Immature natural killer cell (primary cell): ENCODE measurements around the gene KRT7. TPM values are rescaled to one million over a fixed set of nuclear protein-coding genes. Genes with fewer than 3 reads are reported as not detected.
A peak's percentile ranks its signal among the peaks of the same experiment; 100 is the strongest.
"Not testable (repeated sequence)": the region's sequence is repeated elsewhere in the genome, so short reads cannot be mapped to it uniquely, and the experiment has no call there.

ENCODE experiments used
- DNase-seq, 3 donors: peaks; one replicate each; pipeline ENCODE4 v3.0.0; 2022; ENCODE audit warnings: mixed read lengths in 1 of 3
- H3K27ac Mint-ChIP-seq, 6 donors: one replicate each; pipeline ENCODE4 v1.8.0; 2020; ENCODE audit warnings: mixed read lengths in 6 of 6, mild to moderate bottlenecking in 5 of 6, inconsistent platforms in 4 of 6, moderate library complexity in 3 of 6
- H3K27me3 Mint-ChIP-seq, 3 donors: one replicate each; pipeline ENCODE4 v1.8.0; 2020 to 2021; ENCODE audit warnings: low read depth in 3 of 3, mild to moderate bottlenecking in 3 of 3, mixed read lengths in 3 of 3, moderate library complexity in 3 of 3, inconsistent platforms in 1 of 3
- H3K36me3 Mint-ChIP-seq, 3 donors: one replicate each; pipeline ENCODE4 v1.8.0; 2020; ENCODE audit warnings: mixed read lengths in 3 of 3, inconsistent platforms in 2 of 3, mild to moderate bottlenecking in 2 of 3
- H3K4me1 Mint-ChIP-seq, 2 donors: one replicate each; pipeline ENCODE4 v1.8.0; 2020; ENCODE audit warnings: inconsistent platforms in 2 of 2, mild to moderate bottlenecking in 2 of 2, mixed read lengths in 2 of 2, moderate library complexity in 1 of 2
- H3K4me3 Mint-ChIP-seq, 5 donors: one replicate each; pipeline ENCODE4 v1.8.0; 2020; ENCODE audit warnings: mild to moderate bottlenecking in 5 of 5, mixed read lengths in 5 of 5, inconsistent platforms in 3 of 5, moderate library complexity in 3 of 5
- H3K9me3 Mint-ChIP-seq, 6 donors: one replicate each; pipeline ENCODE4 v1.8.0; 2020; ENCODE audit warnings: mild to moderate bottlenecking in 6 of 6, mixed read lengths in 6 of 6, inconsistent platforms in 4 of 6, moderate library complexity in 3 of 6
- polyA plus RNA-seq, 3 donors: library from polyadenylated mRNA; unstranded; fragments of 300-500 nt; fragmentation: Illumina TruSeq; gene quantifications; one replicate each; pipeline ENCODE4 v1.2.3, GENCODE V29; 2021

Gene KRT7
- polyA plus RNA-seq, 3 donors from 2014 or later = not detected

DNA sequence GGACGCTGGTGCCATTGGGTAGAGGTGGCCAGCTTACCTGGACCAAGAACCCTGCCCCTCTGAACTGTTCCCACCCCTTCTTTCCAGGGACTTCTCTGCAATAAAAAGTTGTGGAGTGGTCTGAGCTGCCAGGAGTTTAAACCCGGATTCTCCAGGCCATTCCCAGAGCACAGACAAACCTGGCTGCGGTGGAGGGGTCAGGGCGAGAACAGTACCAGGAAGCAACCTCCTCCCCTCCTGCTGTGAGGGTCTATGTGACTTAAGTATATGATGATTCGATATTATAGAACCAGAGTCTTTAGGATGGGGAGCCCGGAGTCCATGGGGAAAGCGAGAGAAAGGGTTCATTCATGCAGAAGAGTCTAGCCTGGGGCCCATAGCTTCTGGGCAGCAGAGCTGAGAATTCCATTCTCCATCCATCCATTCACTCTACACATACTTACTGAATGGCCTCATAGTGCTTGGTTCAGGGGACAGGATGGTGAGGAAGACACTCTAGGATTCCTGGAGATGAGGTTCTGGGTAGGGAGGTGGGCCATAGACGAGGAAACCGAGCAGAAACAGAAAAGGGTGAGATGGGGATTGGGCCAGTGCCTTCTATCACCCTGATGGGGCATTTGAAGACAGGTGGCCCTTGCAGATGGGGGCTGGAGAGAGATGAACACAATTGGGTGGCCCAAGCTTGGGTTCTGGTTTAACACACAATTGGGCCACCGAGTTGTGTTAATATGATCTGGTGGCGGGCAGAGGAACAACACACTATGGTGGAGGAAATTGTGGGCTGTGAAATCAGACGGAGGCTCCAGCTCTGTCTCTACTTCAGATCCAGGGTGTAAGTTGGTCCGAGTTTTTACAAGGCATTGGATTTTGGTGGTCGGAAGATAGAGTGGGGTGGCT lies 46.6 kb downstream of the KRT7 start:
- Mint-ChIP-seq H3K4me3 (no peak overlapping the region), H3K9me3 (no peaks in the 10 kb centered on the region), H3K27ac (peak overlapping the region in 3 of 6 donors; percentile 5 to 32 (median 22)), H3K4me1 (peaks cover 9 to 10% of the 10 kb centered on the region in 2 donors), H3K27me3 (peaks cover 0 to 9% (median 3%) of the 10 kb centered on the region in 3 donors), H3K36me3 (no peaks in the 10 kb centered on the region)
- DNase-seq = no peak

DNA sequence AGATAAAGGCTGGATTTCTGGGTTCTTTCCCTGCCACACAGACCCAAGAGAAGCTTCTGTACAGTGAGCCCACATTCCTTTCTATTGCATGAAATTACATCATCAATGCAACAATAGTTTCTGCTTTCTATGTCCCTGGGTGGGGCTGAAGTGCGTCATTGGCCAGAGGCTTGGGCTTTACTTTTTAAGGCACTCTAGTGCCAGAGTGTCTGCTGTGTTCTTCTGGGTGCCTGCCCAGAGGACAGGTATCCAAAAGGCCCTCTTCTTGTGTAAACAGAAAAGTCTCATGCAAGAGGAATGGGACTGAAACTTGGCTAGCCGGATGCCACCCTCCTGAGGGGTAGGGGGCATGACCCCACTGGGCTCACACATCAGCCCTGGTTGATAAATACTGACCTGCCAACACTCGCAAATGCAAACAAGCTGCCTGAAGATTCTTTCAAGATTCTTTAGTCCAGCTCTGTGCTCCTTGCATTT lies 47.3 kb downstream of the KRT7 start:
- H3K4me1 Mint-ChIP-seq = peaks cover 9 to 10% of the 10 kb centered on the region in 2 donors
- H3K36me3 Mint-ChIP-seq = no peaks in the 10 kb centered on the region
- peaks cover 0 to 9% (median 3%) of the 10 kb centered on the region in 3 donors for H3K27me3 Mint-ChIP-seq
- no peaks in the 10 kb centered on the region for H3K9me3 Mint-ChIP-seq
- DNase-seq = no peak
- H3K27ac Mint-ChIP-seq = no peak overlapping the region
- no peak overlapping the region for H3K4me3 Mint-ChIP-seq

DNA sequence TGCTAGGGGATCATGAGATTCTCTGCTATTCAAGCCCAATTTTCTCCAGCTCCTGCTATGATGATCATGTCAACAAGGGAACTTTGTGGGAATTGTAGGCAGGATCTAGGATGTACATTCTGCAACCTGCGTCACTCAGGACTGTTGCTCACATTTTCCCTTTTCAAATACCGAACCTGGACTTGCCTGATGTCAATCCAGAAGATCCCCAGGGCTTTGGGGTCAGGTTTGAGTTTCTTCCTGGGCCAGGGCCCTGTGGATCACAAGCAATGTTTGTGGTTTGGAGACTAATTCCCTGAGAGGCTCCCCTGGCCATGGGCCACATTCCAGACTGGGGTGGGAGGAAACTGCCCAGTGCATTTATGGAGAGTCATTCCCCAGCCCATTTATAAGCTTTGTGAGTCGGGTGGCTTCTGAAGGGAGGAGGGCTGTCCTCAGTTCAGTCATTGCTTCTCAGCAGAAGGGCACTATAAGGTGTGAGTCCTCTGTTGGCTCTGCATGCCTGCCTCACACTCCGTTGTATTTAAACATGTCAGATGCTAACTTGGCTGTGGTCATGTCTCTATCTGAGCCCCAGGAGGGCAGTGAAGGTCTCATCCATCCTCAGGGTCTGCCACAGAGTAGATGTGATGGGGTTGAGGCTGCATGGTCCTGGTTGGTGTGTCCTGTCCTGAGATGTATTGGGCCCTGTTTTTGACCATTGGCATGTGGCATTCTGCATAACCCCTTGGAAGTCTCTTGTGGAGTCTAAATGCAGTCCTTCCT lies 47.9 kb downstream of the KRT7 start:
- Mint-ChIP-seq H3K4me1 (peaks cover 9 to 10% of the 10 kb centered on the region in 2 donors), H3K36me3 (no peaks in the 10 kb centered on the region), H3K4me3 (no peak overlapping the region), H3K27ac (no peak overlapping the region), H3K27me3 (peaks cover 0 to 11% (median 3%) of the 10 kb centered on the region in 3 donors), H3K9me3 (no peaks in the 10 kb centered on the region)
- DNase-seq = no peak

DNA sequence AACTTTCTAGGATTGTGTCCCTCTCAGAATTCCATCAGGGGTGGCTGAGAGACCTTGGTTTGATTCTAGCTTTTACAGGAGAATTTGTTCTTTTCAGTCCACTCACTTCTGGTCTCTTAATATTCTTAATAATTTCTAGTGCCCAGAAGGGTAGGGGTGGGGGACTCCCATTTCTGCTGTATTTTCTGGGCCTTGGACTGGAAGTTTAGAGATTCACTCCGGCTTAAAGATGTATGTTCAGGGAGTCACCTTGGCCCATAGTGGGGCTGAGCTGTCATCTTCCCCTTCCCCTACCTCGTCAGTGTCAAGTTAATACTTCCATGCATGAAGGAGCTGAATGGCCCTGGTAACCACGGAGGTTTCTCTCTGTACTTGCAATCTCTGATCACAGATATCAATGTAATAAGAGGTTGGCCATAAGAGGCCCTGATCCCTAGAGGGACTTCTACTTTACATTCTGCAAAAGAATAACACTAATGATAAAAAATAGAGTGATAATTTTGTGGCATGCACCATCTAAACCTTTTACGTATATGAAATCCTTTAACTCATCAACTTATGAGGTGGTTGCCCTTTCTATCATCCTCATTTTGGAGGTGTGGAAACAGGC lies 51.6 kb downstream of the KRT7 start:
- no peaks in the 10 kb centered on the region for H3K9me3 Mint-ChIP-seq
- no peak for DNase-seq
- H3K36me3 Mint-ChIP-seq = no peaks in the 10 kb centered on the region
- H3K27ac Mint-ChIP-seq = no peak overlapping the region
- H3K27me3 Mint-ChIP-seq = peaks cover 4 to 10% (median 6%) of the 10 kb centered on the region in 3 donors
- no peak overlapping the region for H3K4me3 Mint-ChIP-seq
- peaks cover 25 to 26% of the 10 kb centered on the region in 2 donors for H3K4me1 Mint-ChIP-seq

DNA sequence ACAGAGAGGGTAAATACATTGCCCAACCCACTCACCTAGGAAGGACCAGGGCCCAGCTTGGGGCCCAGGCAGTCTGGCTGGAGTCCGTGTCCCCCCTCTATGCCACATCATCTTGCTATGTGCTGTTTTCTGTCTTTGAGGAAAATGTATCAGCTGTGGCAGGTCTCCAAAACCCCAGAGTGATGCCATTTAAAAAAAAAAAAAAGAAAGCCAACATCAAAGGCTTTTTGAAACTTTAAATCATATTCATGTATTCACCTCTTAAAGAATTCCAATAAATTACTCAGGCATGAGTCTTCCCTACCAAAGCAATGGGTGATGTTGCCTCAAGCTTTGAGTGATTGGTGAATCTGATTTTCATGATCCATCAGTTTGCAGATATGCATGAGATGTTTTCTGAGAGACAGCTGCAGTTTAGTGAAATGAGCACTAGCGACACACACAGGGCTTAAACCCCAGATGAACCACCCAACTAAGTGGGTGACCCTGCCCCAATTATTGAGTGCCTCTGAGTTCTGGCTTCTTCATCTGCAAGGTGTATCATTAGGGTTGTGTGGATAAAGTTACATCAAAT lies 52.2 kb downstream of the KRT7 start:
- H3K27ac Mint-ChIP-seq = peak overlapping the region in 2 of 6 donors; percentile 47 to 84
- peaks cover 25 to 26% of the 10 kb centered on the region in 2 donors for H3K4me1 Mint-ChIP-seq
- peaks cover 4 to 8% (median 6%) of the 10 kb centered on the region in 3 donors for H3K27me3 Mint-ChIP-seq
- no peaks in the 10 kb centered on the region for H3K9me3 Mint-ChIP-seq
- no peak for DNase-seq
- H3K36me3 Mint-ChIP-seq = no peaks in the 10 kb centered on the region
- H3K4me3 Mint-ChIP-seq = no peak overlapping the region

DNA sequence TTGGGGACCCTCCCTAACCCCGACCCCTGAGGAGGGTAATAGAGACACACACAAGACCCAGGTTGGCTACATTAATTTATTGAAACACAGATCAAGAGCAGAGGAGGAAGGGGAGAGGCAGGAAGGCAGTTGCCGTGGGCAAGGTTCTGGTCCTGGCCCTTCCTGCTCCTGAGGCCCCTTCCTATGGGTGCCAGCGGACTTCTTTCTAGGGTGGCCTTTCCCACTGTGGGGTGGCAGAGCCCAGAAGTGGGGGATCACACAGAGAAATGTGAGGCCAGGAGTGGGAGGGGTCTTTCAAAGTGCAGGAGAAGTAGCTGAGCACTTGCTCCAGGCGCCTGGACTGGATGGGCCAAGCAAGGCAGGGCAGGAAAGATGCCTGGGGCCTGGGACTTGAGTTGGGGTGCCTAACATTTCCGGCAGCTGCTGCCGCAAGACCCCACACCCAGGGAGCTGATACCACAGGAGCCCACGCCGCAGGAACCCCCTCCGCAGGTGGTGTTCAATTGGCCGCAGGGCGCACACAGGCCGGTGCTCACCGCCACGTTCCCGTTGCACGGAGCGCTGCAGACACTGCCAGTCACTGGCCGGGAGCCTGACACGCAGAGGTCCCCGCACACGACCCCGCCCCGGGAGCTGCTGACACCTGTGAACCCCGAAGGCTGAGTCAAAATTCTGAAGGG lies 52.9 kb downstream of the KRT7 start:
- H3K27ac Mint-ChIP-seq = peak overlapping the region in 2 of 6 donors; percentile 47 to 84

DNA sequence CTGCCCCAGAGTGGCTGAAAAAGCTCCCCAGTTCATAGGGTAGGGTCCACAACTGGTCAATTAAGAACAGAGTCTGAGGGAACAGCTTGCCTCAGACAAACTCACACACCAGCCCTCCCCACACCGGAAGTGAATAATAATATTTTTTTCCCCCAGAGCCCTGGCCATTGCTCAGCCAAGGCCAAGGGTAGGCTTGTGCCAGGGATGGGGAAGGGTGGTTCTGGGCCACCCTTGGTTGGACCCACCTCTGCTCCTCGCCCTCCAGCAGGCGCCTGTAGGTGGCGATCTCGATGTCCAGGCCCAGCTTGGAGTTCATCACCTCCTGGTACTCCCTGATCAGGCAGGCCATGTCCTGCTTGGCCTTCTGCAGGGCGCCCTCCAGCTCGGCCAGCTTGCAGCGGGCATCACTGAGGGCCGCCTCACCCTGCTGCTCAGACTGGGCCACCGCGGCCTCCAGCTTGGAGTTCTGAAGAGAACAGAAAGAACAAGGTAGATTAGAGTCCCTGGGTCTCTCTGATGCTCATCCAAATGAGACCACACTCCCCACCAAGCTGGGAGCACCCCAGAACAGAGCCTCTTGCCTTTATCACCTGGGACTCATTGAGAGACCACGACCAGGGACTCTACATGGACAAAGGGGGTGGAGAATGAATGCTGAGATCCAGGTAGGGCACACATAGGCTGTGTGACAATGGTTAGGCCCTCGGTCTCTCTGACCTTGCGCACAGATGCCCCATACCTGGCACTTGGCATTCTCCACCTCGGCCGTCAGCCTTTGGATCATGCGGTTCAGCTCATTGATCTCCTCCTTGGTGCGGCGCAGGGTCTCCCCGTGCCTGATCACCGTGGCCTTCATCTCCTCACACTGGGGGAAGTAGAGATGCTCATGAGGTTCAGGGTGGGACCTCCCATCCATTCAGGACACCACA lies 54.1 kb downstream of the KRT7 start:
- H3K4me3 Mint-ChIP-seq = peak overlapping the region; percentile 70 to 81 (median 78)
- not testable (repeated sequence) for H3K36me3 Mint-ChIP-seq

More for the DNA sequence above, 52.9 kb downstream of the KRT7 start:
- Mint-ChIP-seq H3K36me3 (no peaks in the 10 kb centered on the region), H3K4me1 (peaks cover 25 to 26% of the 10 kb centered on the region in 2 donors), H3K27me3 (peaks cover 4 to 8% (median 6%) of the 10 kb centered on the region in 3 donors), H3K4me3 (no peak overlapping the region), H3K9me3 (no peaks in the 10 kb centered on the region)
- no peak for DNase-seq

DNA sequence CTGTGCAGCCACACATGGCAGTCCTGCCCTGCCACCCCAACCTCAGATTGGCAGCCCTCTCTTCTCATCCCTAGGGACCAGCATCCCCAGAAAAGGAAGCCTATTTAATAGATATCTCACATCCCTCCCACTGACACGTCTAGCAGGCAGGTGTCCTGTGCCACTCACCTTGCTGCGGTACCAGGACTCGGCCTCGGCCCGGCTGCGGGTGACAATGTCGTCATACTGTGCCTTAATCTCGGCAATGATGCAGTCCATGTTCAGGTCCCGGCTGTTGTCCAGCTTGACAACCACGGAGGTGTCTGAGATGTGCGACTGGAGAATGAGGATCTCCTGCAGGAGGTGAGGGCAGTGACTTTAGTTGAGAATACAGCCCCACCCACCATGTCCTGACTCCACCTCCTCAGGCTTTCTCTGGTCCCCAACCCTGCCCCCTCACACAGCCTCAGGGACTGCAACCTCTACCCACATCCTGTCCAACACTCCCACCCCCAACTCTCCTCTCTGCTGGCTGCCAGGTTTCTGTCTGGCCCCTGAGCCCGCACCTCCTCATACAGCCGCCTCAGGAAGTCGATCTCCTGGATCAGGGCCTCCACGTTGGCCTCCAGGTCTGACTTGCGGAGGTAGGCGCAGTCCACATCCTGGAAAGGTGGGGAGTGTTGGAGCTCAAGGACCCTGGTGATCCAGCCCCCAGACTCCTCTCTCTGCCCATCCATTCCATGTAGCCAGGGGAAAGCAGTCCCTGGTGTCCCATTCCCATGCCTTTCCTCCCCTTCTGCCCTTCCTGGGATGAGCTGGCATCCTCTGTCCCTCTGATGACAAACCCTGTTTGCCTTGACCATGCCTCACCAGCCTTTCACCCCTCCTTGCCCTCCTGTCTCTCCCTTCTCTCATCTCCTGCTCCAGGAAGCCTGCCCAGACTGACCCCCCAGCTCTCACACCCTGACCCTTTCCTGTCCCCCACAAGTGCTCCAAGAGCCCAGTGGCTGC lies 55.1 kb downstream of the KRT7 start:
- not testable (repeated sequence) for H3K9me3 Mint-ChIP-seq, H3K27me3 Mint-ChIP-seq, H3K36me3 Mint-ChIP-seq
- H3K4me1 Mint-ChIP-seq = peaks cover 25 to 27% of the 10 kb centered on the region in 2 donors
- H3K4me3 Mint-ChIP-seq = peak overlapping the region; percentile 70 to 81 (median 78)
- peak; percentile 76 to 79 (median 78) for DNase-seq
- H3K27ac Mint-ChIP-seq = peak overlapping the region; percentile 52 to 91 (median 89)

More for the DNA sequence above, 54.1 kb downstream of the KRT7 start:
- not testable (repeated sequence) for H3K27me3 Mint-ChIP-seq, H3K9me3 Mint-ChIP-seq
- Mint-ChIP-seq H3K27ac (peak overlapping the region in 4 of 6 donors; percentile 87 to 91 (median 90)), H3K4me1 (peaks cover 25 to 26% of the 10 kb centered on the region in 2 donors)
- DNase-seq = peak in 1 of 3 donors; percentile 28

DNA sequence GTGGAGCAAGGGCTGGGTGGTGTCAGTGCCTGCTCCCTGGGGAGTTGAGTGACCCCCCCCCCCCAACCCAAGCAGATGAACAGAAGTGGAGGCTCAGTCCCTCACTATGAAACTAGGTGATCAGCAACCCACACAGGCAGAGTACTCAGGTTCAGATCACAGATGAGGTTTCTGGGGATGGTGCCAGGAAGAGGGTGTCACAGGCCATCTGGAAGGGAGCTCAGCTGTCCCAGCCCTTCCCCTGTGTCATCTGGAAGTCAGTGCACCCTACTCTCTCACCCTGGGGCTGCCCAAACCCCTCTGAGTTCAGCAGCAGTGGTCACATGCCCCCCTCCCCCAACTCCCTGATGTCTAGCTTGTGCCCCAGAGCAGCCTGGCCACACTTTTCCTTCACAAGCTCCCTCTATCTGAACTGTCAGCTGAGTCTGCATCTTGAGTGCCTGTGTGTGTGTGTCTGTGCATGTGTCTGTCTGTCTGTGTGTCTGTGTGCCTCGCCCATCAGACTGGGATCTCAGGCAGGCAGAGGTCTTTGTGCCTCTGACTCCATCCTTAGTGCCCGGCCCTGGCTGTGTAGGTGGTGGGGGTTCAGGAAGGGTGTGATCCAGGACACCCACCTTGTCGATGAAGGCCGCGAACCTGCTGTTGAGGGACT lies 57.6 kb downstream of the KRT7 start:
- H3K4me3 Mint-ChIP-seq, H3K9me3 Mint-ChIP-seq, H3K27me3 Mint-ChIP-seq, H3K36me3 Mint-ChIP-seq, H3K27ac Mint-ChIP-seq, DNase-seq: not testable (repeated sequence)
- H3K4me1 Mint-ChIP-seq = peaks cover 41 to 52% of the 10 kb centered on the region in 2 donors

DNA sequence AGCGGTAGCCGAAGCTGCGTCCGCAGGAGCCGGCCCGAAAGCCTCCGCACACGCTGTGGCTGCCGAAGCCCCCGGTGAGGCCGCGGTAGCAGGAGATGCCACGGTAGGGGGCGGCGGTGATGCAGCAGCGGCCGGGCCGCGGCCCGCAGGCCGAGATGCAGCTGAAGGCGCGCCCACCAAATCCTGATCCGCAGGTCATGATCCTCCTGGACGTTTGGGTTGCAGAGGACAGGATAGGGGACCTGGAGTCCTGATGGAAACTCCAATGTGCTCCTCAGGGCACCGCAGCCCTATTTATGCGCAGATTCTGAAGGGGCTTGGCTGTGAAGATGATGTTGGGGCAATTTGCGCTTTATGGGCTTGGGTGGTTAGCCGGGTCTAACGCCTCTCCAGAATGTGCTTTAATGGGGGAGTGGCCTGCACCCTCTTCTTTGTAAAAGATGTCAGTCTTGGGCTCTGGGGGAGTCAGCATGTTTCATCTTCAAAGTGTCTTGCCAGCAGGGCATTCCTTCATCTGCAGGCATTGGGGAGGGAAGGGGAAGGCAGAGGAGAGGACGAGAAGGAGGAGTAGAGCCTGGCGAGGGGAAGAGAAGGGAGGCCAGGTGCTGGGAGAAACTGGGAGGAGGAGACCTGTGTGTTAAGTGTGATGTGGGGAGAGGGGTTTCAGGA lies 58.4 kb downstream of the KRT7 start, which contains the start of gene KRT81:
KRT81 (minus strand) TSS at position 268 of the 669 bp plus-strand sequence; CDS start at position 199, 69 bp downstream.
- Mint-ChIP-seq H3K9me3 (no peaks in the 10 kb centered on the region), H3K36me3 (peaks cover 0 to 5% (median 2%) of the 10 kb centered on the region in 3 donors), H3K4me3 (no peak within 1 kb of the TSS), H3K4me1 (peaks cover 48 to 59% of the 10 kb centered on the region in 2 donors), H3K27me3 (peaks cover 4 to 8% (median 4%) of the 10 kb centered on the region in 3 donors), H3K27ac (peak within 1 kb of the TSS in 2 of 6 donors; percentile 20 to 45)
- DNase-seq = no peak
